Measurements from ENCODE around the gene MPC2. TPM values are rescaled to one million over a fixed set of nuclear protein-coding genes. Genes with fewer than 3 reads are reported as not detected.

MPC2 gene
- total RNA-seq, 1 experiment from 2014 or later = 124 TPM

GRCh38 chr1:167966050-167966449, 29.2 kb upstream of the MPC2 start:
- Mint-ChIP-seq H3K9me3 (ENCODE audit: low read depth, unreplicated experiment) (no peaks in the 10 kb centered on the region), H3K4me3 (ENCODE audit: low read depth, unreplicated experiment) (no peak overlapping the region), H3K27me3 (ENCODE audit: unreplicated experiment) (no peaks in the 10 kb centered on the region), H3K27ac (ENCODE audit: unreplicated experiment) (no peak overlapping the region), H3K36me3 (ENCODE audit: insufficient read depth, unreplicated experiment) (peaks cover 10% of the 10 kb centered on the region), H3K4me1 (ENCODE audit: low read depth, unreplicated experiment) (peaks cover 14% of the 10 kb centered on the region)
- no peak for DNase-seq
- CTCF ChIA-PET = interaction anchor here (1.2 kb wide), 1 partner anchor 10 kb away, joined by 3 read pairs; no protein-coding TSS in a partner anchor
- intact Hi-C loops (cut with micrococcal nuclease; ENCODE audit: unreplicated experiment) = no loop called here
- TF ChIP-seq CTCF (IDR thresholded peaks at IDR 0.05; ENCODE audit: unreplicated experiment) = no peak
- no TSS peak for BruUV-seq (replicated peaks)

GRCh38 chr1:167964646-167965045, 27.8 kb upstream of the MPC2 start:
- BruUV-seq (replicated peaks) = no TSS peak
- no peaks in the 10 kb centered on the region for H3K27me3 Mint-ChIP-seq (ENCODE audit: unreplicated experiment)
- intact Hi-C loops (cut with micrococcal nuclease; ENCODE audit: unreplicated experiment) = no loop called here
- no peaks in the 10 kb centered on the region for H3K9me3 Mint-ChIP-seq (ENCODE audit: low read depth, unreplicated experiment)
- peak overlapping the region; percentile 6 for H3K27ac Mint-ChIP-seq (ENCODE audit: unreplicated experiment)
- H3K36me3 Mint-ChIP-seq (ENCODE audit: insufficient read depth, unreplicated experiment) = peaks cover 7% of the 10 kb centered on the region
- CTCF ChIA-PET = no interaction called here
- TF ChIP-seq CTCF (IDR thresholded peaks at IDR 0.05; ENCODE audit: unreplicated experiment) = no peak
- DNase-seq = no peak
- no peak overlapping the region for H3K4me3 Mint-ChIP-seq (ENCODE audit: low read depth, unreplicated experiment)
- peaks cover 14% of the 10 kb centered on the region for H3K4me1 Mint-ChIP-seq (ENCODE audit: low read depth, unreplicated experiment)

GRCh38 chr1:167957710-167958109, 20.8 kb upstream of the MPC2 start:
- H3K27ac Mint-ChIP-seq (ENCODE audit: unreplicated experiment) = no peak overlapping the region
- CTCF ChIA-PET = no interaction called here
- BruUV-seq (replicated peaks) = no TSS peak
- no peaks in the 10 kb centered on the region for H3K4me1 Mint-ChIP-seq (ENCODE audit: low read depth, unreplicated experiment)
- intact Hi-C loops (cut with micrococcal nuclease; ENCODE audit: unreplicated experiment) = no loop called here
- no peaks in the 10 kb centered on the region for H3K27me3 Mint-ChIP-seq (ENCODE audit: unreplicated experiment)
- no peak for TF ChIP-seq CTCF (IDR thresholded peaks at IDR 0.05; ENCODE audit: unreplicated experiment)
- no peak overlapping the region for H3K4me3 Mint-ChIP-seq (ENCODE audit: low read depth, unreplicated experiment)
- H3K9me3 Mint-ChIP-seq (ENCODE audit: low read depth, unreplicated experiment) = no peaks in the 10 kb centered on the region
- no peak for DNase-seq
- H3K36me3 Mint-ChIP-seq (ENCODE audit: insufficient read depth, unreplicated experiment) = peaks cover 33% of the 10 kb centered on the region

GRCh38 chr1:167955915-167956314, 19.0 kb upstream of the MPC2 start:
- intact Hi-C loops (cut with micrococcal nuclease; ENCODE audit: unreplicated experiment) = no loop called here
- peaks cover 29% of the 10 kb centered on the region for H3K36me3 Mint-ChIP-seq (ENCODE audit: insufficient read depth, unreplicated experiment)
- CTCF ChIA-PET = no interaction called here
- no peak for DNase-seq
- H3K27ac Mint-ChIP-seq (ENCODE audit: unreplicated experiment) = no peak overlapping the region
- no peaks in the 10 kb centered on the region for H3K9me3 Mint-ChIP-seq (ENCODE audit: low read depth, unreplicated experiment)
- no peak for TF ChIP-seq CTCF (IDR thresholded peaks at IDR 0.05; ENCODE audit: unreplicated experiment)
- BruUV-seq (replicated peaks) = no TSS peak
- H3K4me3 Mint-ChIP-seq (ENCODE audit: low read depth, unreplicated experiment) = no peak overlapping the region
- H3K4me1 Mint-ChIP-seq (ENCODE audit: low read depth, unreplicated experiment) = no peaks in the 10 kb centered on the region
- no peaks in the 10 kb centered on the region for H3K27me3 Mint-ChIP-seq (ENCODE audit: unreplicated experiment)
